ENCODE data around the gene FANCI.

The FANCI gene

GRCh38 chr15:89364741-89365450 is 121.1 kb downstream of the FANCI start:
- Histone ChIP-seq H3K4me3 (ENCODE audit: low read depth in 1 of 2, low read length in 1 of 2) (no peak overlapping the region), H3K9me3 (no peaks in the 10 kb centered on the region), H3K36me3 (no peaks in the 10 kb centered on the region), H3K27me3 (peaks cover 100% of the 10 kb centered on the region), H3K4me1 (ENCODE audit: control insufficient read depth in 1 of 2, insufficient read depth in 1 of 2, low read depth in 1 of 2, low read length in 1 of 2) (peaks cover 15 to 38% of the 10 kb centered on the region in 2 experiments), H3K27ac (no peak overlapping the region)
- TF ChIP-seq, protein P1, sequence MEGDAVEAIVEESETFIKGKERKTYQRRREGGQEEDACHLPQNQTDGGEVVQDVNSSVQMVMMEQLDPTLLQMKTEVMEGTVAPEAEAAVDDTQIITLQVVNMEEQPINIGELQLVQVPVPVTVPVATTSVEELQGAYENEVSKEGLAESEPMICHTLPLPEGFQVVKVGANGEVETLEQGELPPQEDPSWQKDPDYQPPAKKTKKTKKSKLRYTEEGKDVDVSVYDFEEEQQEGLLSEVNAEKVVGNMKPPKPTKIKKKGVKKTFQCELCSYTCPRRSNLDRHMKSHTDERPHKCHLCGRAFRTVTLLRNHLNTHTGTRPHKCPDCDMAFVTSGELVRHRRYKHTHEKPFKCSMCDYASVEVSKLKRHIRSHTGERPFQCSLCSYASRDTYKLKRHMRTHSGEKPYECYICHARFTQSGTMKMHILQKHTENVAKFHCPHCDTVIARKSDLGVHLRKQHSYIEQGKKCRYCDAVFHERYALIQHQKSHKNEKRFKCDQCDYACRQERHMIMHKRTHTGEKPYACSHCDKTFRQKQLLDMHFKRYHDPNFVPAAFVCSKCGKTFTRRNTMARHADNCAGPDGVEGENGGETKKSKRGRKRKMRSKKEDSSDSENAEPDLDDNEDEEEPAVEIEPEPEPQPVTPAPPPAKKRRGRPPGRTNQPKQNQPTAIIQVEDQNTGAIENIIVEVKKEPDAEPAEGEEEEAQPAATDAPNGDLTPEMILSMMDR (IDR thresholded peaks at IDR 0.05) = no peak

- TF ChIP-seq, protein P1 (IDR thresholded peaks at IDR 0.05) = no peak
- H3K9me3 ChIP-seq = no peaks in the 10 kb centered on the region
- no peak overlapping the region for H3K27ac ChIP-seq
- H3K4me3 ChIP-seq (ENCODE audit: low read depth in 1 of 2, low read length in 1 of 2) = no peak overlapping the region
- peaks cover 100% of the 10 kb centered on the region for H3K27me3 ChIP-seq
- no peaks in the 10 kb centered on the region for H3K36me3 ChIP-seq
- H3K4me1 ChIP-seq (ENCODE audit: control insufficient read depth in 1 of 2, insufficient read depth in 1 of 2, low read depth in 1 of 2, low read length in 1 of 2) = peaks cover 15 to 41% of the 10 kb centered on the region in 2 experiments
These were observed 121.8 kb downstream of the FANCI start for GRCh38 chr15:89365462-89366065.

Measured in neutrophil (primary cell).